Choroid plexus epithelial cell (primary cell): ENCODE data around the gene ADAM12.

Experiments used
- DNase-seq: peaks from one replicate; pipeline ENCODE4 v3.0.0-alpha.2; 2010; ENCODE audit warnings: low read depth
- H3K4me3 ChIP-seq: 2 replicates; pipeline ENCODE4 v1.5.1; 2011; ENCODE audit warnings: low read depth, mild to moderate bottlenecking, control low read depth, low read length, moderate library complexity
- TF ChIP-seq, protein P1 (sequence below): conservative IDR thresholded peaks from 2 replicates; pipeline ENCODE4 v1.5.1; 2011; ENCODE audit warnings: low read depth, mild to moderate bottlenecking, control low read depth, inconsistent platforms, low read length, moderate library complexity

ADAM12 gene

DNA sequence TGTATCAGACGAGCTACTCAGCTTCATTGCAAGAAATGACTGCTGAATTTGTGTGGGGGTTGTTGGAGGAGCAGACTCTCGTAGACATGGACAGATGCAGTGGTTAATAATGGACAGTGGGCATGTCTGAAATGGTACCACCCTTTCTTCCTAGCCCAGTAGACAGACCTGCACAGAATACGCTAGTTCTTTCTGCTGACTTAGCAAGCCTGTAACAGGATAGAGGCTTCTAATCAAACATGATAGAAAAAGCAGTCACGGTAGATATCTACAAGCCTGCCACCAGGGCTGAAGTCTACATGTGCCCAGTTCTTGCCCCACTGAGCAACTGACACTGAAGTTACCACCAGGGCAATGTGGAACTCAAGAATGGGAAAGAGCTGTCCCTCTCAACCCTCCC, 303.9 kb downstream of the ADAM12 start:
- TF ChIP-seq, protein P1, sequence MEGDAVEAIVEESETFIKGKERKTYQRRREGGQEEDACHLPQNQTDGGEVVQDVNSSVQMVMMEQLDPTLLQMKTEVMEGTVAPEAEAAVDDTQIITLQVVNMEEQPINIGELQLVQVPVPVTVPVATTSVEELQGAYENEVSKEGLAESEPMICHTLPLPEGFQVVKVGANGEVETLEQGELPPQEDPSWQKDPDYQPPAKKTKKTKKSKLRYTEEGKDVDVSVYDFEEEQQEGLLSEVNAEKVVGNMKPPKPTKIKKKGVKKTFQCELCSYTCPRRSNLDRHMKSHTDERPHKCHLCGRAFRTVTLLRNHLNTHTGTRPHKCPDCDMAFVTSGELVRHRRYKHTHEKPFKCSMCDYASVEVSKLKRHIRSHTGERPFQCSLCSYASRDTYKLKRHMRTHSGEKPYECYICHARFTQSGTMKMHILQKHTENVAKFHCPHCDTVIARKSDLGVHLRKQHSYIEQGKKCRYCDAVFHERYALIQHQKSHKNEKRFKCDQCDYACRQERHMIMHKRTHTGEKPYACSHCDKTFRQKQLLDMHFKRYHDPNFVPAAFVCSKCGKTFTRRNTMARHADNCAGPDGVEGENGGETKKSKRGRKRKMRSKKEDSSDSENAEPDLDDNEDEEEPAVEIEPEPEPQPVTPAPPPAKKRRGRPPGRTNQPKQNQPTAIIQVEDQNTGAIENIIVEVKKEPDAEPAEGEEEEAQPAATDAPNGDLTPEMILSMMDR: no peak
- no peak for DNase-seq
- H3K4me3 ChIP-seq: no peak overlapping the region

DNA sequence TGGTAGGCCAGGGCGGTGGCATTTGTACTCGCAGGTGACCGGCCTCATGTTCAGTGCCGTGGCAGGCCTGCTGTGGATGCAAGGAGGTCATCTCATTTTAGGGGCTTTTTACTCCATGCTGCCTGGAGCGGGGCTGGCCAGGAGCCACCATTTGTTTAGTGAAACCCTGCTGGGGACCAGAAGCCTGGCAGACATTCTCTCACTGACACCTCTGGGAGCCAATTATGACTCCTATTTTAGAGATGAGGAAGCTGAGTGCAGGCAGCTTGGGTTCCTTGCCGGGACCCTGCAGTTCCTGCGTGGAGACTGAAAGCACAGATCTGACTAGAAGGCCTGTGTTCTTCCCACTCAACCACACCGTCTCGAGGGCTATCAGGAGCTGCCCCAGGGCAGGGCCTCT, 305.3 kb downstream of the ADAM12 start:
- DNase-seq: no peak
- TF ChIP-seq, protein P1: no peak
- no peak overlapping the region for H3K4me3 ChIP-seq

DNA sequence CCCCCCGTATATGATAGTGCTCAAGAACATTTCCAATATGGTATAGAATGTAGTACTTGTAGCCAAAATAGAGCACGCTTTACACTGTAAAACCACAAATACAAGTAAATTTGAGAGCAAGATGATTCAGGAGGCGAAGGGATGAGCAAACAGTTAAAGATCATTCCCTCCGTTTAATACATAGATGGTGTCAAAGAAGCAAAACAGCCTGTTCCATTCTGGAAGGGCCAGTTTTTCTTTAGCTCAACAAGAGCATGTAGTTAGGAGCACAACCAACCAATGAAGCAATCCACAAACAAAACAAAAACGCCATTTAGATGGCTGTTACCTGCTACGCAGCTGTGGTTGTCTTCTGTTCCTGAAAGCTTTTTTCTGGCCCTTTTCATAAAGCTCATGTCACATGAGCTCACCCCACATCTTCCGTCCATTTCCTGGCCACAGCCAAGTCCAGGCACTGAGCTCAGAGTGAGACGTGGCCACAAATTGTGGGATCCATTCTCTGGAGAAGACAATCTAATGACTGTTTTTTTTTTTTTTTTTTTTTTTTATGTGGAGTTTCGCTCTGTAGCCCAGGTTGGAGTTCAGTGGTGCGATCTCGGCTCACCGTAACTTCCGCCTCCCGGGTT, 306.3 kb downstream of the ADAM12 start:
- TF ChIP-seq, protein P1: no peak
- no peak for DNase-seq
- no peak overlapping the region for H3K4me3 ChIP-seq

DNA sequence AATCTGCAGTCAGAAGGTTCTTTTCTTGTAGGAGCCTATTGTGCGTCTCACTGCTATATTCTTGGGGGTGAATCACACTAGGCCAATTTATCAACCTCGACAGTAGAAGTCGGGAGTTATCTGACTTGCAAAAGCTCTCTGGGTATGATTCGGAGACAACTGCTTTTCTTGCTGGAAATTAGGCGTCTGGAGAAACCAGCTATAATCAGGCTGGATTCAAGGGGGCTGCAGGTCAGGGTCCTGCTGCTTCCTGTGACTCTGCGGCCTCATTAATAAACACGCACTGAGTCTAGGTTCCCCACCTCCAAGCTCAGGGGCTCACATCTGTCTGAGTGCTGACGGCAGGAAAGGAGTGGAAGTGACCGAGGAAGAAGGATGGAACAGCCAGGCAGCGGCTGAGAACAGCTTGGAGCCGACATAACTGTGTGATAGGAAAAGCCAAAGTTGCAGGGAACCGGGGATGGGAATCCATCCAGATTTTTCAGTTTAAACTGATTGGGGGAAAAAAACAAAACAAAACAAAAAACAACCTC, 307.3 kb downstream of the ADAM12 start:
- peak; percentile 62 for DNase-seq
- peak overlapping the region; percentile 28 for H3K4me3 ChIP-seq
- TF ChIP-seq, protein P1: no peak

DNA sequence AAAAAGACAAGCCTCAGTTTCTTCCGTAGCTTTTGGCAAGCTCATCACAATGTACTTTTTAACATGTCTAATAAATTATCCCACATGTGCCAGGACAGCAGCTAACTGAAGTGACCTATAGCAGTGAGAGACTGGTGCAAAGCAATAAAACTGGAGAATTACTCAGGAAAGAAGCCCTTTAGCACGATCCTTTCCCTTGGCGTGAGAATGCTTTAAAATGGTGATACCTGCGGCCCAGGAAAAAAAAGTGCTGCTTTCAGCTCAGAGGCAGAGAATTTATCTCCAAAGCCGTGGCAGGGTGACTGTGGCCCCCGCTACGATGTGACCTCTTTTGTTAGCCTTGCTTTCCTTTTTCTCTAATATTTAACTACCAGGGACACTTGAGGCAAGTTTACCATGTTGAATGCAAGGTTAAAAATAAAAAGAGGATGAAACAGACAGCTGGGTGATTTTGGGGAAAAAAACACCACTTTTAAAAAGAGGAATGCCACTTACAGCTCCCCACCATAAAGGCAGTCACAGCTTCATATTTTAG, 307.9 kb downstream of the ADAM12 start:
- no peak for DNase-seq
- TF ChIP-seq, protein P1: no peak
- no peak overlapping the region for H3K4me3 ChIP-seq

DNA sequence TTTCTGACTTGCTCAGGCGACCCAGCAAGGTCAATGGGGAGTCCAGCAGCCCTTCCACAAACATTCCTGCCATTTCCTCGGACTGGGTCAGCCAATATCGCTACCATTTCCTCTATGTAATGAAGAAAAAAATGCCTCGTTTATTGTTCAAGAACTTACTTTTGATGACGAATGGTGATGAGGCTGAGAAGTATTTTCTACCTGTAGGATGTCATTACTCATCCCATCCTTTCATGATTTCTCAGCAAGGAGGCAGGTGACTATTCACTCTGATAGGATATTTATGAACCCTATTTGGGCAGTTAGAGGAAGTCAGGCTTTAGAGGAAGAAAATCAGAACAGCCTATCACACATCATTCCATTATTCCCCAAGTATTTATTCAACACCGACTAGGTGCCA, 313.3 kb downstream of the ADAM12 start:
- no peak overlapping the region for H3K4me3 ChIP-seq
- TF ChIP-seq, protein P1: no peak

DNA sequence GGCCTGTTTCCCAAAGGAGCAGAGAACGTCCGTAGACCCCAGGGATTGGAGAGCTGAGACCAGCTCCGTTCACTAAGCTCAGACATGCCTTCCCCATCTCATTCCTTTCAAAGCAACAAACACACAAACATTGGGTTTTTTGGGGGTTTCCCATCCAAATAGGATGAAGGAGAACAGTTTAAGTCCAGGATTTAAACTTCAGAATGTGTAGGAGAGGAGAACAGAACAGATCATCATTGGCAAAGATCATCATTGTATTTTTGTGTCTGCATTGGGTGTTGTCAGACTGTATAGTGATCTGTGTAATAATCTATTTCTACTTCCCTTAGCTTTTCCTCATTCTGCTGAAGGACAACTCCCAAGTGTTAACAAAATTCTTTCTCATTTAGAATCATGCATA, 314.0 kb downstream of the ADAM12 start:
- TF ChIP-seq, protein P1: no peak
- no peak overlapping the region for H3K4me3 ChIP-seq
- no peak for DNase-seq

More for the DNA sequence above, 313.3 kb downstream of the ADAM12 start:
- DNase-seq: no peak
